Suprapubic skin (tissue), 4 donors: ENCODE data around the gene TEAD1. TPM values are rescaled to one million over a fixed set of nuclear protein-coding genes. Genes with fewer than 3 reads are reported as not detected.
"Not testable (repeated sequence)": the region's sequence is repeated elsewhere in the genome, so short reads cannot be mapped to it uniquely, and the experiment has no call there.

ENCODE experiments used
- DNase-seq, 2 donors: peaks; one replicate each; pipeline ENCODE4 v3.0.0-alpha.2; 2019; ENCODE audit warnings: low spot score in 2 of 2
- H3K27ac ChIP-seq: fragments of 200-600 bp; sonication (generic); one replicate; pipeline ENCODE4 v1.5.1; 2019
- H3K27me3 ChIP-seq: fragments of 200-600 bp; sonication (generic); one replicate; pipeline ENCODE4 v1.5.1; 2019
- H3K36me3 ChIP-seq: fragments of 200-600 bp; sonication (generic); one replicate; pipeline ENCODE4 v1.5.1; 2019
- H3K4me1 ChIP-seq: fragments of 200-600 bp; sonication (generic); one replicate; pipeline ENCODE4 v1.5.1; 2019
- H3K4me3 ChIP-seq: fragments of 200-600 bp; sonication (generic); one replicate; pipeline ENCODE4 v1.5.1; 2019; ENCODE audit warnings: mild to moderate bottlenecking
- H3K9me3 ChIP-seq: fragments of 200-600 bp; sonication (generic); one replicate; pipeline ENCODE4 v1.5.1; 2019
- EP300 ChIP-seq: sonication (generic); formaldehyde crosslinking; IDR thresholded peaks from one replicate; pipeline ENCODE4 v1.6.1; 2017; ENCODE audit warnings: antibody characterized with exemption
- POLR2A ChIP-seq, 2 donors: fragments of 450-650 bp; IDR thresholded peaks; one replicate each; pipeline ENCODE4 v1.6.1; 2017; ENCODE audit warnings: antibody characterized with exemption in 2 of 2, mild to moderate bottlenecking in 2 of 2, moderate library complexity in 2 of 2
- POLR2AphosphoS5 ChIP-seq, 3 donors: sonication (generic); formaldehyde crosslinking; IDR thresholded peaks; one replicate each; pipeline ENCODE4 v1.6.1; 2017; ENCODE audit warnings: antibody characterized with exemption in 3 of 3
- WGBS: methylation state at CpG from one replicate; pipeline ENCODE4 v1.1.5; 2018; 5-methylcytosine and 5-hydroxymethylcytosine counted together
- total RNA-seq, 4 donors: library from RNA; depleted of rRNA; stranded (reverse); fragments of >200 nt; gene quantifications; one replicate each; pipeline ENCODE4 v1.1.0, GENCODE V29; 2016
- TF ChIP-seq, protein P1 (sequence below), 2 donors: fragments of 200-600 bp in 1 of 2; fragments of 450-650 bp in 1 of 2; sonication (generic) in 1 of 2; IDR thresholded peaks; one replicate each; pipeline ENCODE4 v1.5.1; 2016 to 2019; ENCODE audit warnings: antibody characterized with exemption in 2 of 2, mild to moderate bottlenecking in 1 of 2, moderate library complexity in 1 of 2

The TEAD1 gene
- total RNA-seq, 4 donors from 2014 or later = 60.3 to 84.8 (median 72.4) TPM

- no peaks in the 10 kb centered on the region for H3K27me3 ChIP-seq
- TF ChIP-seq POLR2AphosphoS5 (IDR thresholded peaks at IDR 0.05) (no peak), POLR2A (IDR thresholded peaks at IDR 0.05) (no peak), EP300 (no peak)
- TF ChIP-seq, protein P1, sequence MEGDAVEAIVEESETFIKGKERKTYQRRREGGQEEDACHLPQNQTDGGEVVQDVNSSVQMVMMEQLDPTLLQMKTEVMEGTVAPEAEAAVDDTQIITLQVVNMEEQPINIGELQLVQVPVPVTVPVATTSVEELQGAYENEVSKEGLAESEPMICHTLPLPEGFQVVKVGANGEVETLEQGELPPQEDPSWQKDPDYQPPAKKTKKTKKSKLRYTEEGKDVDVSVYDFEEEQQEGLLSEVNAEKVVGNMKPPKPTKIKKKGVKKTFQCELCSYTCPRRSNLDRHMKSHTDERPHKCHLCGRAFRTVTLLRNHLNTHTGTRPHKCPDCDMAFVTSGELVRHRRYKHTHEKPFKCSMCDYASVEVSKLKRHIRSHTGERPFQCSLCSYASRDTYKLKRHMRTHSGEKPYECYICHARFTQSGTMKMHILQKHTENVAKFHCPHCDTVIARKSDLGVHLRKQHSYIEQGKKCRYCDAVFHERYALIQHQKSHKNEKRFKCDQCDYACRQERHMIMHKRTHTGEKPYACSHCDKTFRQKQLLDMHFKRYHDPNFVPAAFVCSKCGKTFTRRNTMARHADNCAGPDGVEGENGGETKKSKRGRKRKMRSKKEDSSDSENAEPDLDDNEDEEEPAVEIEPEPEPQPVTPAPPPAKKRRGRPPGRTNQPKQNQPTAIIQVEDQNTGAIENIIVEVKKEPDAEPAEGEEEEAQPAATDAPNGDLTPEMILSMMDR (IDR thresholded peaks at IDR 0.05) = no peak
- no peaks in the 10 kb centered on the region for H3K9me3 ChIP-seq
- H3K36me3 ChIP-seq = no peaks in the 10 kb centered on the region
- WGBS = 79% methylated on average over 2 of the region's 2 CpGs
- no peak for DNase-seq
- H3K27ac ChIP-seq = no peak overlapping the region
- H3K4me1 ChIP-seq = no peaks in the 10 kb centered on the region
- H3K4me3 ChIP-seq = no peak overlapping the region
These were observed 197.0 kb downstream of the TEAD1 start for GRCh38 chr11:12871241-12871640.

GRCh38 chr11:12871788-12872321 lies 197.6 kb downstream of the TEAD1 start:
- Histone ChIP-seq H3K9me3 (no peaks in the 10 kb centered on the region), H3K27me3 (no peaks in the 10 kb centered on the region), H3K27ac (no peak overlapping the region), H3K36me3 (no peaks in the 10 kb centered on the region), H3K4me1 (peaks cover 4% of the 10 kb centered on the region), H3K4me3 (no peak overlapping the region)
- TF ChIP-seq, protein P1 (IDR thresholded peaks at IDR 0.05) = no peak
- TF ChIP-seq POLR2AphosphoS5 (IDR thresholded peaks at IDR 0.05) = no peak
- no peak for TF ChIP-seq POLR2A (IDR thresholded peaks at IDR 0.05)
- no peak for TF ChIP-seq EP300
- 90% methylated on average over 11 of the region's 11 CpGs for WGBS
- no peak for DNase-seq

- H3K27me3 ChIP-seq = no peaks in the 10 kb centered on the region
- no peaks in the 10 kb centered on the region for H3K9me3 ChIP-seq
- WGBS = 69% methylated on average over 5 of the region's 5 CpGs
- H3K36me3 ChIP-seq = peaks cover 20% of the 10 kb centered on the region
- TF ChIP-seq, protein P1 (IDR thresholded peaks at IDR 0.05) = no peak
- no peak for TF ChIP-seq EP300
- TF ChIP-seq POLR2AphosphoS5 (IDR thresholded peaks at IDR 0.05) = no peak
- no peak for TF ChIP-seq POLR2A (IDR thresholded peaks at IDR 0.05)
- no peak overlapping the region for H3K4me3 ChIP-seq
- H3K4me1 ChIP-seq = peaks cover 4% of the 10 kb centered on the region
- no peak overlapping the region for H3K27ac ChIP-seq
- DNase-seq = no peak
These were observed 202.1 kb downstream of the TEAD1 start for GRCh38 chr11:12876340-12876739.

GRCh38 chr11:12876988-12877387 lies 202.8 kb downstream of the TEAD1 start:
- Histone ChIP-seq H3K27me3 (no peaks in the 10 kb centered on the region), H3K27ac (no peak overlapping the region), H3K9me3 (no peaks in the 10 kb centered on the region), H3K4me3 (no peak overlapping the region), H3K4me1 (peaks cover 4% of the 10 kb centered on the region), H3K36me3 (peaks cover 25% of the 10 kb centered on the region)
- TF ChIP-seq POLR2A (IDR thresholded peaks at IDR 0.05) (no peak), EP300 (no peak), POLR2AphosphoS5 (IDR thresholded peaks at IDR 0.05) (no peak)
- TF ChIP-seq, protein P1 (IDR thresholded peaks at IDR 0.05) = no peak
- 86% methylated on average over 5 of the region's 5 CpGs for WGBS
- no peak for DNase-seq

DNA sequence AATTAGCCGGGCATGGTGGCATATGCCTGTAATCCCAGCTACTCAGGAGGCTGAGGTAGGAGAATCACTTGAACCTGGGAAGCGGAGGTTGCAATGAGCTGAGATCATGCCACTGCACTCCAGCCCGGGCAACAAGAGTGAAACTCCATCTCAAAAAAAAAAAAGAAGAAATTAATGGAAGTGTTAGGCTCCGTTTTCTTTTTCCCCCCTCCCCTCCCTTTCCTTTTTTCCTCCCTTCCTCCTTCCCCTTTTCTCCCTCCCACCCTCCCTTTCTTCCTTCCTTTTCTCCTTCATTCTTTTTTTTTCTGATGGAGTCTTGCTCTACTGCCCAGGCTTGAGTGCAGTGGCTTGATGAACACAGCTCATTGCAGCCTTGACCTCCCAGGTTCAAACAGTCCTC lies 203.3 kb downstream of the TEAD1 start:
- not testable (repeated sequence) for H3K27me3 ChIP-seq, DNase-seq, H3K9me3 ChIP-seq, H3K4me1 ChIP-seq, H3K27ac ChIP-seq, H3K4me3 ChIP-seq
- peaks cover 28% of the 10 kb centered on the region for H3K36me3 ChIP-seq
- WGBS = 95% methylated on average over 4 of the region's 4 CpGs

- DNase-seq = no peak
- Histone ChIP-seq H3K36me3 (peaks cover 46% of the 10 kb centered on the region), H3K27ac (no peak overlapping the region), H3K27me3 (no peaks in the 10 kb centered on the region), H3K4me1 (peaks cover 4% of the 10 kb centered on the region), H3K9me3 (no peaks in the 10 kb centered on the region), H3K4me3 (no peak overlapping the region)
- TF ChIP-seq POLR2A (IDR thresholded peaks at IDR 0.05) (no peak), POLR2AphosphoS5 (IDR thresholded peaks at IDR 0.05) (no peak), EP300 (no peak)
- TF ChIP-seq, protein P1 (IDR thresholded peaks at IDR 0.05) = no peak
- WGBS = 92% methylated on average over 6 of the region's 6 CpGs
These were observed 206.1 kb downstream of the TEAD1 start for GRCh38 chr11:12880327-12880726.
